GM10266 (cell line): ENCODE data around the gene AQR.
"Not testable (repeated sequence)": the region's sequence is repeated elsewhere in the genome, so short reads cannot be mapped to it uniquely, and the experiment has no call there.

ENCODE experiments used
- DNase-seq: peaks from one replicate; pipeline ENCODE4 v3.0.0; 2012; ENCODE audit errors: extremely low spot score
- CTCF ChIP-seq: IDR thresholded peaks from 2 replicates; pipeline ENCODE4 v1.5.1; 2012; ENCODE audit warnings: mild to moderate bottlenecking, low read depth; ENCODE audit not compliant: control insufficient read depth, insufficient read depth; ENCODE audit errors: missing control alignments

The AQR gene

GRCh38 chr15:34808016-34808415 is 161.5 kb downstream of the AQR start:
- TF ChIP-seq CTCF, result no peak
- no peak for DNase-seq

- not testable (repeated sequence) for DNase-seq
Observed at GRCh38 chr15:34807241-34807640, 162.3 kb downstream of the AQR start.

- no peak for TF ChIP-seq CTCF
- DNase-seq, result no peak
Observed at GRCh38 chr15:34804776-34805175, 164.8 kb downstream of the AQR start.

- DNase-seq, result no peak
- no peak for TF ChIP-seq CTCF
Observed at GRCh38 chr15:34804113-34804512, 165.4 kb downstream of the AQR start.

- DNase-seq, result no peak
- TF ChIP-seq CTCF, result no peak
Observed at GRCh38 chr15:34802803-34803750, 166.5 kb downstream of the AQR start.

- no peak for TF ChIP-seq CTCF
- DNase-seq, result no peak
Observed at GRCh38 chr15:34802371-34802770, 167.2 kb downstream of the AQR start.
